Osteoblast (primary cell): ENCODE measurements around the gene STAP2. TPM values are rescaled to one million over a fixed set of nuclear protein-coding genes. Genes with fewer than 3 reads are reported as not detected.

Experiments
- DNase-seq: peaks from one replicate; pipeline ENCODE4 v3.0.0; 2011; ENCODE audit warnings: low spot score, mixed read lengths; ENCODE audit not compliant: insufficient read length; ENCODE audit errors: missing footprints
- H2AFZ ChIP-seq: 2 replicates; pipeline ENCODE4 v1.6.0; 2011; ENCODE audit warnings: mild to moderate bottlenecking, low read length
- H3K27ac ChIP-seq: 2 replicates; pipeline ENCODE4 v1.5.1; 2011; ENCODE audit warnings: mild to moderate bottlenecking, low read depth, low read length, moderate library complexity
- H3K27me3 ChIP-seq: 2 replicates; pipeline ENCODE4 v1.6.0; 2012; ENCODE audit warnings: mild to moderate bottlenecking, control low read depth, inconsistent platforms, low read length, moderate library complexity; ENCODE audit not compliant: insufficient read depth
- H3K36me3 ChIP-seq: 2 replicates; pipeline ENCODE4 v1.5.1; 2011; ENCODE audit warnings: mild to moderate bottlenecking, low read length, control low read depth, moderate library complexity; ENCODE audit not compliant: insufficient read depth
- H3K4me1 ChIP-seq: 2 replicates; pipeline ENCODE4 v1.5.1; 2011; ENCODE audit warnings: mild to moderate bottlenecking, low read length, control low read depth, moderate library complexity; ENCODE audit not compliant: insufficient read depth
- H3K4me2 ChIP-seq: 2 replicates; pipeline ENCODE4 v1.6.0; 2011; ENCODE audit warnings: mild to moderate bottlenecking, low read length; ENCODE audit not compliant: insufficient read depth
- H3K4me3 ChIP-seq: fragments of 200-600 bp; sonication (generic); 3 replicates; pipeline ENCODE4 v1.5.1; 2012; ENCODE audit warnings: mild to moderate bottlenecking, low read length, inconsistent platforms; ENCODE audit not compliant: insufficient read depth
- H3K79me2 ChIP-seq: 2 replicates; pipeline ENCODE4 v1.6.0; 2012; ENCODE audit warnings: mild to moderate bottlenecking, low read length, control low read depth, inconsistent platforms; ENCODE audit not compliant: insufficient read depth
- H3K9me3 ChIP-seq: 2 replicates; pipeline ENCODE4 v1.5.1; 2011; ENCODE audit warnings: low read depth, low read length, control low read depth
- H4K20me1 ChIP-seq: 2 replicates; pipeline ENCODE4 v1.6.0; 2012; ENCODE audit warnings: mild to moderate bottlenecking, low read length, control low read depth; ENCODE audit not compliant: insufficient read depth
- CTCF ChIP-seq: IDR thresholded peaks from 2 replicates; pipeline ENCODE4 v1.5.1; 2011; ENCODE audit warnings: mild to moderate bottlenecking, low read depth, low read length, moderate library complexity; ENCODE audit errors: extremely low read depth
- total RNA-seq: library from RNA; depleted of rRNA; stranded (reverse); fragments of >200 nt; gene quantifications from 2 replicates; pipeline ENCODE4 v1.2.3, GENCODE V29; 2012

Gene STAP2
- total RNA-seq, 1 donor: 2.5 TPM

- TF ChIP-seq CTCF: no peak
- DNase-seq: peak; percentile 47
- H3K4me2 ChIP-seq: no peak overlapping the region
- peaks cover 63% of the 10 kb centered on the region for H4K20me1 ChIP-seq
- H3K4me1 ChIP-seq: peaks cover 28% of the 10 kb centered on the region
- no peak overlapping the region for H2AFZ ChIP-seq
- H3K36me3 ChIP-seq: peaks cover 41% of the 10 kb centered on the region
- H3K27me3 ChIP-seq: no peaks in the 10 kb centered on the region
- peaks cover 68% of the 10 kb centered on the region for H3K79me2 ChIP-seq
- no peaks in the 10 kb centered on the region for H3K9me3 ChIP-seq
- H3K27ac ChIP-seq: no peak overlapping the region
- no peak overlapping the region for H3K4me3 ChIP-seq
Measured at GRCh38 chr19:4366666-4367335, 28.2 kb upstream of the STAP2 start.

- DNase-seq: peak; percentile 79
- peaks cover 23% of the 10 kb centered on the region for H3K4me1 ChIP-seq
- no peak overlapping the region for H3K27ac ChIP-seq
- H4K20me1 ChIP-seq: peaks cover 58% of the 10 kb centered on the region
- H3K4me2 ChIP-seq: no peak overlapping the region
- H3K9me3 ChIP-seq: no peaks in the 10 kb centered on the region
- no peak overlapping the region for H3K4me3 ChIP-seq
- no peak for TF ChIP-seq CTCF
- peaks cover 42% of the 10 kb centered on the region for H3K36me3 ChIP-seq
- H3K79me2 ChIP-seq: peaks cover 60% of the 10 kb centered on the region
- no peaks in the 10 kb centered on the region for H3K27me3 ChIP-seq
- no peak overlapping the region for H2AFZ ChIP-seq
Measured at GRCh38 chr19:4365791-4366665, 27.4 kb upstream of the STAP2 start.

GRCh38 chr19:4365341-4365740 lies 26.7 kb upstream of the STAP2 start:
- Histone ChIP-seq H4K20me1 (peaks cover 57% of the 10 kb centered on the region), H3K4me1 (peaks cover 21% of the 10 kb centered on the region), H3K27ac (no peak overlapping the region), H3K9me3 (no peaks in the 10 kb centered on the region), H3K36me3 (peaks cover 49% of the 10 kb centered on the region), H3K79me2 (peaks cover 53% of the 10 kb centered on the region), H3K4me3 (no peak overlapping the region), H2AFZ (no peak overlapping the region), H3K4me2 (no peak overlapping the region), H3K27me3 (no peaks in the 10 kb centered on the region)
- DNase-seq: peak; percentile 86
- no peak for TF ChIP-seq CTCF
